RPMI7951 (cell line): ENCODE data around the gene CYSRT1. TPM values are rescaled to one million over a fixed set of nuclear protein-coding genes. Genes with fewer than 3 reads are reported as not detected.

Source experiments
- DNase-seq: peaks from one replicate; pipeline ENCODE4 v3.0.0-alpha.2; 2012; ENCODE audit warnings: low read depth
- total RNA-seq: library from RNA; depleted of rRNA; stranded (reverse); fragments of >200 nt; shearing (Covaris generic); gene quantifications from 2 replicates; pipeline ENCODE4 v1.2.3, GENCODE V29; 2014

Gene CYSRT1
- total RNA-seq, 1 experiment from 2014 or later: 0.36 TPM

- DNase-seq: no peak
Observed at GRCh38 chr9:137190315-137190856, 34.6 kb upstream of the CYSRT1 start.

GRCh38 chr9:137191245-137191644, 33.7 kb upstream of the CYSRT1 start:
- no peak for DNase-seq

- no peak for DNase-seq
Observed at GRCh38 chr9:137191691-137192447, 33.1 kb upstream of the CYSRT1 start.

- no peak for DNase-seq
Observed at GRCh38 chr9:137192448-137192780, 32.6 kb upstream of the CYSRT1 start.

- no peak for DNase-seq
Observed at GRCh38 chr9:137192859-137193258, 32.1 kb upstream of the CYSRT1 start.

- no peak for DNase-seq
Observed at GRCh38 chr9:137193771-137194170, 31.2 kb upstream of the CYSRT1 start.

GRCh38 chr9:137194388-137194787, 30.6 kb upstream of the CYSRT1 start:
- no peak for DNase-seq

GRCh38 chr9:137194909-137195308, 30.1 kb upstream of the CYSRT1 start:
- no peak for DNase-seq

- DNase-seq: no peak
Observed at GRCh38 chr9:137195525-137196220, 29.3 kb upstream of the CYSRT1 start.

- DNase-seq: no peak
Observed at GRCh38 chr9:137198051-137198901, 26.7 kb upstream of the CYSRT1 start.

GRCh38 chr9:137198902-137199283, 26.1 kb upstream of the CYSRT1 start:
- DNase-seq: no peak

GRCh38 chr9:137199411-137200121, 25.4 kb upstream of the CYSRT1 start:
- DNase-seq: no peak

- peak; percentile 98 for DNase-seq
Observed at GRCh38 chr9:137200311-137201204, 24.4 kb upstream of the CYSRT1 start, which contains the start of gene TPRN. Gene TPRN, minus strand, starts transcription at chr9:137200741. Its CDS starts 30 bp downstream, at chr9:137200711.

- DNase-seq: no peak
Observed at GRCh38 chr9:137201205-137201868, 23.6 kb upstream of the CYSRT1 start.

GRCh38 chr9:137202966-137203365, 22.0 kb upstream of the CYSRT1 start:
- no peak for DNase-seq

GRCh38 chr9:137204731-137205125, 20.2 kb upstream of the CYSRT1 start:
- no peak for DNase-seq

- peak; percentile 78 for DNase-seq
Observed at GRCh38 chr9:137205126-137206069, 19.6 kb upstream of the CYSRT1 start, which contains the start of the genes NDOR1 and TMEM203. Gene NDOR1, plus strand, starts transcription at chr9:137205700. Its CDS starts 78 bp downstream, at chr9:137205778. Gene TMEM203, minus strand, starts transcription at chr9:137205648. Its CDS starts 234 bp downstream, at chr9:137205414.

- no peak for DNase-seq
Observed at GRCh38 chr9:137206602-137207001, 18.4 kb upstream of the CYSRT1 start.
